Testis (tissue), 2 donors: ENCODE data around the gene MAEA.

Experiments used
- CTCF ChIP-seq, 3 experiments: fragments of 450-650 bp in 2 of 3; fragments of 200-600 bp in 1 of 3; sonication (generic) in 1 of 3; IDR thresholded peaks; one replicate each; pipeline ENCODE4 v1.5.1; 2016 to 2019; ENCODE audit warnings: antibody characterized with exemption in 3 of 3, mild to moderate bottlenecking in 2 of 3, moderate library complexity in 1 of 3
- POLR2A ChIP-seq: fragments of 450-650 bp; IDR thresholded peaks from one replicate; pipeline ENCODE4 v1.6.1; 2017; ENCODE audit warnings: antibody characterized with exemption, mild to moderate bottlenecking, moderate library complexity

DNA sequence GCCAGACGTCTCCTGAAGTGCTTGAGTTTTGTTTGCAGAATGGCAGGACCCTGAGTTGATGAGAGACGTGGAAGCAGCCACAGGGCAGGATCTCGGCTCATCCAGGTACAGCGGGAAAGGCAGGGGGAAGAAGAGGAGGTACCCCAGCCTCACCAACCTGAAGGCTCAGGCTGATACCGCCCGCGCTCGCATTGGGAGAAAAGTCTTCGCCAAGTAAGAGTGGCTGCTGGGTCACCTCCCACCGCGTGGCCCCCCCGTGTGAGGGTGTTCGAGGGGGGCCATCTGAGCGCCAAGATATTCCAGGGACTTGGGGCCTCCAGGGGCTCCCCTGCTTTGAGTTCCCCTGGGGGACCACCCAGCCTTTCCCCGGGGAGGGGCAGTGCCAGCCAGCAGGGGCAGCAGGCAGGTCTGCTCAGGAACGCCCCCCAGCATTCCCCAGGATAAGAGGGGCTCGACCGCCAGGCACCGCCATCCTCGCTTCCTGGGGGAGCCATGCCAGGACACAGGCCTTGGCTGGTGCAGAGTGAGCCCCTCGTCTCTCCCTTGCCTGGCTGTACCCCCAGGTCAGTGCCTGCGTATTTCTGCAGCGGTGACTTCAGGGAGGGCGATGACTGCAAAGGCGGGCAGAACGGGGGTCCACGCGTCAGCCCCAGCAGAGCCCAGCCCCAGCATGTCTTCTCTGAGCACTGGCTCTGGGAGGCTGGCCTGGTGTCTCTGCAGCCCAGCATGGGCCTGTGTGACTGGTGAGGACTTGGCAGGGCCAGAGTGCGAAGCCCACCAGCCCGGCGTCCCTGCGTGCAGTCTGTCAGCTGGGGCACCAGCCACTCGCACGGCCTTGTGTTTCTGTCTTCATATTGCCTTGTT is 94.3 kb downstream of the MAEA start:
- TF ChIP-seq CTCF (IDR thresholded peaks at IDR 0.05) (no peak), POLR2A (no peak)
